ENCODE data around the gene EIF2A.

The EIF2A gene

GRCh38 chr3:150577855-150578254, 31.3 kb downstream of the EIF2A start:
- TF ChIP-seq, protein P1, sequence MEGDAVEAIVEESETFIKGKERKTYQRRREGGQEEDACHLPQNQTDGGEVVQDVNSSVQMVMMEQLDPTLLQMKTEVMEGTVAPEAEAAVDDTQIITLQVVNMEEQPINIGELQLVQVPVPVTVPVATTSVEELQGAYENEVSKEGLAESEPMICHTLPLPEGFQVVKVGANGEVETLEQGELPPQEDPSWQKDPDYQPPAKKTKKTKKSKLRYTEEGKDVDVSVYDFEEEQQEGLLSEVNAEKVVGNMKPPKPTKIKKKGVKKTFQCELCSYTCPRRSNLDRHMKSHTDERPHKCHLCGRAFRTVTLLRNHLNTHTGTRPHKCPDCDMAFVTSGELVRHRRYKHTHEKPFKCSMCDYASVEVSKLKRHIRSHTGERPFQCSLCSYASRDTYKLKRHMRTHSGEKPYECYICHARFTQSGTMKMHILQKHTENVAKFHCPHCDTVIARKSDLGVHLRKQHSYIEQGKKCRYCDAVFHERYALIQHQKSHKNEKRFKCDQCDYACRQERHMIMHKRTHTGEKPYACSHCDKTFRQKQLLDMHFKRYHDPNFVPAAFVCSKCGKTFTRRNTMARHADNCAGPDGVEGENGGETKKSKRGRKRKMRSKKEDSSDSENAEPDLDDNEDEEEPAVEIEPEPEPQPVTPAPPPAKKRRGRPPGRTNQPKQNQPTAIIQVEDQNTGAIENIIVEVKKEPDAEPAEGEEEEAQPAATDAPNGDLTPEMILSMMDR (conservative IDR thresholded peaks at IDR 0.05; ENCODE audit: control insufficient read depth, insufficient read depth, low read depth, low read length), result peak; percentile 12
- peak; percentile 20 for DNase-seq (ENCODE audit: low read depth)
- H3K4me3 ChIP-seq (ENCODE audit: control insufficient read depth, low read depth, low read length), result no peak overlapping the region

DNA sequence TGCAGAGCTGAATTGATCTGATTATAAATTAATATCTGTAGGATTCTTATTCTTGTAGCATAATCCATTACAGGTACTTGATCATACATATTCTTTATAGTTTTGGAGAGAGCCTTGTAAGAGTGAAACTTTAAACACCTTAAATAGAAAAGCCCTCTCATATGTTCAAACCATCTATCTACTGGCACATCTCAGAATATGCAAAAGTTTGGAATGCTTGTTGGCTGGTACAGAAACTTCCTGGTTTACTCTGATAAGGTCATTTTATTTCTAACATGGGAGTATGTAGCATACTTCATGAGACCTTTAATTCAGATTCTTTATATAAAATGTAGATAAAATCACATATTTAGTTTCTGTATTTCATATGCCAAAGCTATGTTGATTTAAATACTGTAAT, 34.6 kb downstream of the EIF2A start:
- no peak overlapping the region for H3K4me3 ChIP-seq (ENCODE audit: control insufficient read depth, low read depth, low read length)
- no peak for DNase-seq (ENCODE audit: low read depth)
- TF ChIP-seq, protein P1 (conservative IDR thresholded peaks at IDR 0.05; ENCODE audit: control insufficient read depth, insufficient read depth, low read depth, low read length), result no peak

DNA sequence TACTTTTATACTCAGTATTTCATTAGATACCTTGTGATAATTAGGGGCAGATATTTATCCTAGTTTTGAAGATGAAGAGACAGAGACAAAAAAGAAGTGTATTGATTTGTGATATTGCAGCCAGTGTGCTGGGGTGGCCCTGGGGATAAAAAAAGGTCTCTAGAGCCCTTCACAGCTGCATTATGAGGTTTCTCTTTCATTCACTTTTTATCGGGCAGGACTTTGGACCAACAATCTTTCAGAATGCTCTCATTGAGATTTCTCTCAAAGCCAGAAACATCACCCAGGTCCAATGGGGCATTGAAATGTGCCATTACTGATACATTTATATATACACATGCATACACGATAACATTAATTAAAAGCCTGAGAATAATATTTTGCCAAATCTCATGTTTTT, 36.0 kb downstream of the EIF2A start:
- TF ChIP-seq, protein P1 (conservative IDR thresholded peaks at IDR 0.05; ENCODE audit: control insufficient read depth, insufficient read depth, low read depth, low read length), result no peak
- no peak for DNase-seq (ENCODE audit: low read depth)
- H3K4me3 ChIP-seq (ENCODE audit: control insufficient read depth, low read depth, low read length), result no peak overlapping the region

DNA sequence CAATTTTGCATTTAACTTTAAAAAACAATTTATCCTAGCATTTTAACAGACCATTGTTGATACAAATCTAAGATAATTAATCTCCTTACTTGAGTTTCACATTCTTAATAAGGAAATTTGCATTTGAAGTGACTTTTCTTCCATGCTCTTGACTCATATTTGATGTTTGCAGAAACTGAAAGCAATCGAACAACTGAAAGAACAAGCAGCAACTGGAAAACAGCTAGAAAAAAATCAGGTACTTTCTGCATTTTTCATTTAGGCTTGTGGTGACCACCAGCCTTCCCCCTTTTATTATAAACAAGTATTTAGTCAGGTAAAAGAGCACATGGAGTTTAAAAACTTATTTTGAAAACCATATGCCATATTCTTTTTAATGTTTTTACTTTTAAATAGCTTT, 36.4 kb downstream of the EIF2A start:
- H3K4me3 ChIP-seq (ENCODE audit: control insufficient read depth, low read depth, low read length), result no peak overlapping the region
- no peak for DNase-seq (ENCODE audit: low read depth)
- TF ChIP-seq, protein P1 (conservative IDR thresholded peaks at IDR 0.05; ENCODE audit: control insufficient read depth, insufficient read depth, low read depth, low read length), result no peak

DNA sequence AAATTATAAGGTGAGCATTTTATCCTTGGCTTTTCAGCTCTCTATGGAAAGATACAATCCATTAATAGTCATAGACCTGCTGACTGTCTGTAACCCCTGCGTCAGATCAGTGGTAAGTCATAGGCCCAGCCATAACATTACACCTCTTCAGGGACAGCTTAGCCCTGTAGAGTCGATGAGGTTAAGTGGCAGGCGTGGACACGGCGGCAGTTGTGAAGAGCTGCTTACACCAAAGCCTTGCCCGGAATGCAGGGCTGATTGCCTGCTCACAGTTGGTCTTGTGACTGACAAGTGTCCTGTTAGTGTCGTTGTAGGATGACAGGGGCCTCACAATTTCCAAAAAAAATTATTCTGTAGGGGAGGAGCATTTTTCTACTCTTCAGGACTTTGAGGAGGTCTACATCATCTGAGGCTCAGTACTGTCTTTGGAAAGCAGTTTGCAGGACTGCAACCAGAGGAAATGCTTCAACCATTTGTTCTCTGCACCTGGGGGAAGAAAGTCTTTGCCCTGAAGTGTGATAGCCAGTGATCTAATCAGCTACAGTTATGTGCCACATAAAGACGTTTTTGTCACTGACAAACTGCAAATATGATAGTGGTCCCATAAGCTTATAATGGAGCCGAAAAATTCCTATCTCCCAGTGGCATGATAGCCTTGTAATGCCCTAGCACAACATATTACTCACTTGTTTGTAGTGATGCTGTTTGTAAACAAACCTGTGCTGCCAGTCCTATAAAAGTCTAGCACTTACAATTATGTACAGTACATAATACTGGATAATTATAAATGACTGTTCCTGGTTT, 41.6 kb downstream of the EIF2A start:
- TF ChIP-seq, protein P1 (conservative IDR thresholded peaks at IDR 0.05; ENCODE audit: control insufficient read depth, insufficient read depth, low read depth, low read length), result no peak
- no peak for DNase-seq (ENCODE audit: low read depth)
- H3K4me3 ChIP-seq (ENCODE audit: control insufficient read depth, low read depth, low read length), result no peak overlapping the region

DNA sequence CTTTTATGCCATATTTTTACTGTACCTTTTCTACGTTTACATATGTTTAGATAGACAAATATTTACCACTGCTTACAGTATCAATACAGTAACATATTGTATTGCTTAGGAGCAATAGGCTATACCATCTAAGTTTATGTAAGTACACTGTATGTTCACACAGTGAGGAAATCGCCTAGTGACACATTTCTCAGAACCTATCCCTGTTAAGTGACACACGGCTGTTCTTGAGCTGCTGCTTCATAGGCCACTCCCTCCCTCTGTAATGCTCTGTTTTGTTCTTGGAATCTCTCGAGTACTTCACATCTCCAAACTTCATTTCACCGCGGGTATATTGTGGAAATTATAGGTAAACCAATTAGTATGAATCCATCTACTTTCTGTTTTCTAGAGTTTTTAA, 43.2 kb downstream of the EIF2A start:
- TF ChIP-seq, protein P1 (conservative IDR thresholded peaks at IDR 0.05; ENCODE audit: control insufficient read depth, insufficient read depth, low read depth, low read length), result no peak
- no peak overlapping the region for H3K4me3 ChIP-seq (ENCODE audit: control insufficient read depth, low read depth, low read length)
- DNase-seq (ENCODE audit: low read depth), result peak; percentile 34
